H9 (cell line): ENCODE data around the gene ARHGAP24. TPM values are rescaled to one million over a fixed set of nuclear protein-coding genes. Genes with fewer than 3 reads are reported as not detected.

Source experiments
- DNase-seq: peaks from one replicate; pipeline ENCODE4 v3.0.0-alpha.2; 2017
- H2AFZ ChIP-seq: one replicate; pipeline ENCODE4 v1.6.1; 2013; ENCODE audit warnings: mild to moderate bottlenecking, low read length, control low read depth, moderate library complexity
- H2AK5ac ChIP-seq: 2 replicates; pipeline ENCODE4 v1.6.1; 2013; ENCODE audit warnings: low read length, control low read depth, mixed read lengths; ENCODE audit not compliant: insufficient read length
- H2BK120ac ChIP-seq: one replicate; pipeline ENCODE4 v1.6.1; 2013; ENCODE audit warnings: low read depth, mild to moderate bottlenecking, low read length, control low read depth, inconsistent platforms; ENCODE audit not compliant: poor library complexity, severe bottlenecking
- H2BK12ac ChIP-seq: 2 replicates; pipeline ENCODE4 v1.6.1; 2013; ENCODE audit warnings: low read length, control low read depth, mixed read lengths, low read depth; ENCODE audit not compliant: insufficient read length
- H2BK15ac ChIP-seq: 2 replicates; pipeline ENCODE4 v1.6.1; 2013; ENCODE audit warnings: low read depth, low read length, control low read depth
- H2BK20ac ChIP-seq: one replicate; pipeline ENCODE4 v1.6.1; 2013; ENCODE audit warnings: low read depth, mild to moderate bottlenecking, low read length, control low read depth, inconsistent platforms; ENCODE audit not compliant: poor library complexity, severe bottlenecking
- H2BK5ac ChIP-seq: 2 replicates; pipeline ENCODE4 v1.6.1; 2013; ENCODE audit warnings: low read length, control low read depth, mixed read lengths; ENCODE audit not compliant: insufficient read length
- H3K14ac ChIP-seq: 2 replicates; pipeline ENCODE4 v1.6.1; 2013; ENCODE audit warnings: low read length, control low read depth; ENCODE audit not compliant: insufficient read depth
- H3K18ac ChIP-seq: 2 replicates; pipeline ENCODE4 v1.6.1; 2013; ENCODE audit warnings: low read depth, mild to moderate bottlenecking, mixed read lengths, low read length, control low read depth; ENCODE audit not compliant: insufficient read length
- H3K23ac ChIP-seq: 2 replicates; pipeline ENCODE4 v1.6.1; 2013; ENCODE audit warnings: low read length, control low read depth, mixed read lengths, low read depth; ENCODE audit not compliant: insufficient read length
- H3K23me2 ChIP-seq: 2 replicates; pipeline ENCODE4 v1.6.1; 2013; ENCODE audit warnings: low read depth, mild to moderate bottlenecking, mixed read lengths, low read length, control low read depth; ENCODE audit not compliant: insufficient read length, poor library complexity, severe bottlenecking
- H3K27ac ChIP-seq: 2 replicates; pipeline ENCODE4 v1.5.1; 2013; ENCODE audit warnings: low read length, control low read depth, mixed read lengths, low read depth; ENCODE audit not compliant: insufficient read length
- H3K27me3 ChIP-seq: 2 replicates; pipeline ENCODE4 v1.6.1; 2013; ENCODE audit warnings: low read length, control low read depth, inconsistent platforms; ENCODE audit not compliant: insufficient read depth
- H3K4ac ChIP-seq: 2 replicates; pipeline ENCODE4 v1.6.1; 2013; ENCODE audit warnings: low read depth, mild to moderate bottlenecking, control low read depth, inconsistent platforms, low read length, moderate library complexity
- H3K4me1 ChIP-seq: 2 replicates; pipeline ENCODE4 v1.6.1; 2013; ENCODE audit warnings: low read length, control low read depth, inconsistent platforms; ENCODE audit not compliant: insufficient read depth
- H3K4me2 ChIP-seq: 2 replicates; pipeline ENCODE4 v1.6.1; 2013; ENCODE audit warnings: low read length, control low read depth, mixed read lengths; ENCODE audit not compliant: insufficient read length, insufficient read depth
- H3K56ac ChIP-seq: 2 replicates; pipeline ENCODE4 v1.6.1; 2013; ENCODE audit warnings: low read depth, mild to moderate bottlenecking, mixed read lengths, low read length, control low read depth; ENCODE audit not compliant: insufficient read length
- H3K79me1 ChIP-seq: 2 replicates; pipeline ENCODE4 v1.6.1; 2013; ENCODE audit warnings: low read depth, mild to moderate bottlenecking, moderate library complexity, low read length, control low read depth, inconsistent platforms; ENCODE audit not compliant: insufficient read depth, poor library complexity, severe bottlenecking
- H3K79me2 ChIP-seq: 2 replicates; pipeline ENCODE4 v1.6.1; 2013; ENCODE audit warnings: low read length, control low read depth, inconsistent platforms; ENCODE audit not compliant: insufficient read depth
- H3K9ac ChIP-seq: 2 replicates; pipeline ENCODE4 v1.6.1; 2013; ENCODE audit warnings: low read length, control low read depth, mixed read lengths; ENCODE audit not compliant: insufficient read length; ENCODE audit errors: extremely low read depth
- H3K9me3 ChIP-seq: one replicate; pipeline ENCODE4 v1.6.1; 2013; ENCODE audit warnings: low read depth, low read length, inconsistent platforms; ENCODE audit not compliant: control insufficient read depth
- H3T11ph ChIP-seq: one replicate; pipeline ENCODE4 v1.6.1; 2013; ENCODE audit warnings: mild to moderate bottlenecking, low read length, control low read depth, inconsistent platforms
- H4K20me1 ChIP-seq: one replicate; pipeline ENCODE4 v1.6.1; 2013; ENCODE audit not compliant: control insufficient read depth, insufficient read length, insufficient read depth
- H4K5ac ChIP-seq: 2 replicates; pipeline ENCODE4 v1.6.1; 2013; ENCODE audit warnings: low read depth, mild to moderate bottlenecking, mixed read lengths, low read length, control low read depth; ENCODE audit not compliant: insufficient read length
- H4K8ac ChIP-seq: replicated peaks from 2 replicates; pipeline ENCODE4 v1.6.1; 2013; ENCODE audit warnings: low read length, control low read depth, mixed read lengths, low read depth; ENCODE audit not compliant: insufficient read length
- H4K91ac ChIP-seq: 2 replicates; pipeline ENCODE4 v1.6.1; 2013; ENCODE audit warnings: low read depth, mild to moderate bottlenecking, moderate library complexity, mixed read lengths, low read length, control low read depth; ENCODE audit not compliant: insufficient read length
- H3K27ac Mint-ChIP-seq, 3 experiments: 2 replicates in 2 of 3; 3 replicates in 1 of 3; pipeline ENCODE4 v1.8.0; 2020 to 2021; ENCODE audit warnings: mixed read lengths in 3 of 3, mild to moderate bottlenecking in 1 of 3, moderate library complexity in 1 of 3
- H3K27me3 Mint-ChIP-seq: 2 replicates; pipeline ENCODE4 v1.8.0; 2021; ENCODE audit warnings: low read depth, mild to moderate bottlenecking, moderate library complexity, mixed read lengths
- H3K36me3 Mint-ChIP-seq, 3 experiments: 2 replicates in 2 of 3; 3 replicates in 1 of 3; pipeline ENCODE4 v1.8.0; 2020 to 2021; ENCODE audit warnings: low read depth in 3 of 3, mixed read lengths in 3 of 3; ENCODE audit not compliant: insufficient read depth in 1 of 3
- H3K4me1 Mint-ChIP-seq, 2 experiments: 2 replicates each; pipeline ENCODE4 v1.8.0; 2020; ENCODE audit warnings: mixed read lengths in 2 of 2
- H3K4me3 Mint-ChIP-seq, 2 experiments: 2 replicates in 1 of 2; 3 replicates in 1 of 2; pipeline ENCODE4 v1.8.0; 2020 to 2021; ENCODE audit warnings: mild to moderate bottlenecking in 2 of 2, mixed read lengths in 2 of 2, moderate library complexity in 1 of 2
- H3K9me3 Mint-ChIP-seq, 2 experiments: 2 replicates in 1 of 2; 3 replicates in 1 of 2; pipeline ENCODE4 v1.8.0; 2020; ENCODE audit warnings: mild to moderate bottlenecking in 2 of 2, mixed read lengths in 2 of 2, moderate library complexity in 1 of 2
- CTCF ChIP-seq: fragments of 200-600 bp; sonication (generic); conservative IDR thresholded peaks from 3 replicates; pipeline ENCODE4 v1.8.0; 2021; ENCODE audit warnings: antibody characterized with exemption, mild to moderate bottlenecking
- WGBS: extraction: QIAGEN DNeasy Blood & Tissue Kit; methylation state at CpG from one replicate; pipeline ENCODE4 v1.1.7; 2013; ENCODE audit warnings: missing lambda C conversion rate, low lambda C conversion rate, mixed read lengths; ENCODE audit not compliant: insufficient read length; ENCODE audit errors: extremely low coverage; 5-methylcytosine and 5-hydroxymethylcytosine counted together
- total RNA-seq: library from RNA; stranded (reverse); gene quantifications from 2 replicates; pipeline ENCODE4 v1.2.1, GENCODE V29; 2021

The ARHGAP24 gene
- total RNA-seq, 1 experiment from 2014 or later: 0.37 TPM

GRCh38 chr4:85548116-85548515 lies 73.2 kb downstream of the ARHGAP24 start:
- no peak for TF ChIP-seq CTCF
- H3K36me3 Mint-ChIP-seq: peaks cover 0 to 4% (median 3%) of the 10 kb centered on the region in 3 experiments; a peak in 4 of 7 replicates
- no peak overlapping the region for H3K4me2 ChIP-seq

More at GRCh38 chr4:85548116-85548515, 73.2 kb downstream of the ARHGAP24 start:
- Histone ChIP-seq H3K79me2 (no peaks in the 10 kb centered on the region), H3K23me2 (no peaks in the 10 kb centered on the region), H4K20me1 (no peaks in the 10 kb centered on the region), H2BK12ac (no peak overlapping the region), H3K9ac (no peak overlapping the region), H3K79me1 (no peaks in the 10 kb centered on the region), H3K9me3 (no peaks in the 10 kb centered on the region), H2AFZ (no peak overlapping the region), H3K4me1 (no peaks in the 10 kb centered on the region), H2BK15ac (no peak overlapping the region), H3K56ac (no peak overlapping the region), H2BK120ac (no peak overlapping the region), H4K5ac (no peak overlapping the region), H3T11ph (no peak overlapping the region), H2AK5ac (no peak overlapping the region), H2BK20ac (no peak overlapping the region), H3K27ac (no peak overlapping the region), H2BK5ac (no peak overlapping the region), H3K4ac (no peak overlapping the region), H3K27me3 (no peaks in the 10 kb centered on the region), H3K18ac (no peak overlapping the region), H4K91ac (no peak overlapping the region), H3K23ac (no peak overlapping the region), H4K8ac (no peak overlapping the region), H3K14ac (no peak overlapping the region)
- no peak for DNase-seq
- Mint-ChIP-seq H3K4me3 (no peak overlapping the region), H3K9me3 (peaks cover 6 to 10% of the 10 kb centered on the region in 2 experiments), H3K4me1 (peaks cover 6 to 8% of the 10 kb centered on the region in 2 experiments), H3K27me3 (no peaks in the 10 kb centered on the region), H3K27ac (no peak overlapping the region)
- WGBS: no CpG with 5 or more reads among the region's 2 CpGs
